ENCODE results near the gene CAPN14. TPM values are rescaled to one million over a fixed set of nuclear protein-coding genes. Genes with fewer than 3 reads are reported as not detected.

CAPN14 gene
- total RNA-seq, 1 donor from 2014 or later = 0.27 TPM

DNA sequence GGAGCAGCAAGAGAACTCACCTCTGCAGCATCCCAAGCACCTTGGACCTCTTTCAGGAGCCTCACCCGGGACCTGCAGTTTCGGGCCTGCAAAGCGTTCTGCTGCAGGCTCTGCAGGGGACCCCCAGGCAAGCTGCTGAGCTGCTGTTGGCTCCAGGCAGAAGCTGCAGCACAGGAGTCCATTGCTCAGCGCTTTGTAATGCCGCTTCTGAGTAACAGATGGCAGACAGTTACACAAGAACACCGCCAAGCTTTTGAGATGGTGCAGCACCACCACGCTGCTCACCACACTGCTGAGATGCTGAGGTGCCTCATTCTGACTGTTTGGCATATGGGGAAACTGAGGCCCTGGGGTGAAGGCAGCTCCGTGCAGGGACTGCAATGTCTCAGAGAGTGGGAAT, 77.2 kb downstream of the CAPN14 start:
- Histone ChIP-seq H3K27ac (replicated peaks) (no peak overlapping the region), H3K4me1 (peaks cover 22% of the 10 kb centered on the region), H3K9me3 (replicated peaks) (no peaks in the 10 kb centered on the region), H3K4me3 (no peak overlapping the region), H3K36me3 (no peaks in the 10 kb centered on the region), H3K27me3 (ENCODE audit: low read depth) (peaks cover 72% of the 10 kb centered on the region)
- TF ChIP-seq, protein P1, sequence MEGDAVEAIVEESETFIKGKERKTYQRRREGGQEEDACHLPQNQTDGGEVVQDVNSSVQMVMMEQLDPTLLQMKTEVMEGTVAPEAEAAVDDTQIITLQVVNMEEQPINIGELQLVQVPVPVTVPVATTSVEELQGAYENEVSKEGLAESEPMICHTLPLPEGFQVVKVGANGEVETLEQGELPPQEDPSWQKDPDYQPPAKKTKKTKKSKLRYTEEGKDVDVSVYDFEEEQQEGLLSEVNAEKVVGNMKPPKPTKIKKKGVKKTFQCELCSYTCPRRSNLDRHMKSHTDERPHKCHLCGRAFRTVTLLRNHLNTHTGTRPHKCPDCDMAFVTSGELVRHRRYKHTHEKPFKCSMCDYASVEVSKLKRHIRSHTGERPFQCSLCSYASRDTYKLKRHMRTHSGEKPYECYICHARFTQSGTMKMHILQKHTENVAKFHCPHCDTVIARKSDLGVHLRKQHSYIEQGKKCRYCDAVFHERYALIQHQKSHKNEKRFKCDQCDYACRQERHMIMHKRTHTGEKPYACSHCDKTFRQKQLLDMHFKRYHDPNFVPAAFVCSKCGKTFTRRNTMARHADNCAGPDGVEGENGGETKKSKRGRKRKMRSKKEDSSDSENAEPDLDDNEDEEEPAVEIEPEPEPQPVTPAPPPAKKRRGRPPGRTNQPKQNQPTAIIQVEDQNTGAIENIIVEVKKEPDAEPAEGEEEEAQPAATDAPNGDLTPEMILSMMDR (IDR thresholded peaks at IDR 0.05; ENCODE audit: borderline replicate concordance) = no peak
- intact Hi-C loops (cut with micrococcal nuclease) = no loop called here
- no peak for DNase-seq

DNA sequence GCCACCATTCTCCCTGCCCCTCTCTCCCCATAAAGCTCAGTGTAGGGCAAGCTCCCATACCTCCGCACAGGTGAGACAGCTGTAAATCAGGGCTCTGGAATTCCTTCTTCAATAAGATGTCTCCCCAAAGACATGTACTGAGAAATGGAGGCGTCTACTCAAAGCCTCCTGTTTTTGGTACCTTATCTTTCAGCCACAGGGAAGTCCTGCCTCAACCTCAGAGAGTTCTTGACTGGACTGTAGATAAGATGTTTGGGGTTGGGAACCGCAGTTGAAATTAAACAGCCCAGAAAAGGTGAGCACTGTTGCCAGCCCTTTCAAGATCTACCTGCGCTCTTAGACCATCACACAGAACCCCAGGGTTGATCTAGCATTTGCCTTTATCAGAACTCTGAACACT, 77.6 kb downstream of the CAPN14 start:
- DNase-seq = no peak
- H3K27ac ChIP-seq (replicated peaks) = no peak overlapping the region
- intact Hi-C loops (cut with micrococcal nuclease) = no loop called here
- no peaks in the 10 kb centered on the region for H3K9me3 ChIP-seq (replicated peaks)
- H3K4me3 ChIP-seq = no peak overlapping the region
- TF ChIP-seq, protein P1 (IDR thresholded peaks at IDR 0.05; ENCODE audit: borderline replicate concordance) = no peak
- peaks cover 73% of the 10 kb centered on the region for H3K27me3 ChIP-seq (ENCODE audit: low read depth)
- H3K36me3 ChIP-seq = no peaks in the 10 kb centered on the region
- peaks cover 22% of the 10 kb centered on the region for H3K4me1 ChIP-seq

DNA sequence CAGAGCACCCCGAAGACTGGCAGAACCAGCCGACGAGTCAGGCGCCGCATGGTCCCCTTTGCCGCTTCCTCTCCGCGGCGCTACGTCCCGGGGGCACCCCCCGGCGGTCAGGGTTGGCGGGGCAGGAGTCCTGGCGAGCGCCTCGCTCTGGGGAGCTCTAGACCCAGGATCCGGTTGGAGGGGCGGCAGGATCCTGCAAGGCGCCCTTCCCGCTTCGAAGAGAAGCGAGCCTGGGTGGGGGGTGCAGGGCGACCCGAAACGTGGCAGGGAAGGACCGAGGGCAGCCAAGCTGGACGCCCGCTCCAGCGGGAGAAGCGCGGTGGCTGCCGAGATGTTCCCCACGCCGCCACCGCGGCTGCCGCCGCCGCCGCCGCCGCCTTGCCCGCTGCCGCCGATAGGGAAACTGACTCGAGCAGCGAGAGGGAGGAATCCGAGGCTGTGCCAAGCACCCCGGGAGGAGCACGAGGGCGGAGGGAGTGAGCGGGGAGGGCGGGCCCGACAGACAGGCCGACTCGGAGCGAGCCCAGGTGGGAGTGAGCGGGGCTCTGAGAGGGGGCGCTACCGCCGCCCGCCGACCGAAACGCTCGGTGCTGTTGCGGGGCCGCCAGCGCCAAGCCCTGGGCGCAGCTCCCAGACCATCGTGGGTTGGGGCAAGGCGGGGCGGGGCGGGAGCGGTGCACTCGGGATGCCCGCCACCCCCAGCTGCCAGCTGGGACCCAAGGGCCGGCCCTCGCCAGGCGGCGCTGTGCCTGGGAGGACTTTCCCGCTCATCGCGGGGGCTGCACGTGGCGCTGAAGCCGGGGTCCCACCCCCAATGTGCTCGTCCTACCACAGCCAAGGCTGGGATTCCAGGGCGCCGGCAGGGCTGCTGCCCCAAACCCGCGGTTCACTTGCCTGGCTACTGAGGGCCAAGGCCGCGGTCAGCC, 79.0 kb downstream of the CAPN14 start, which contains the start of gene GALNT14:
TSS of gene GALNT14 (minus strand) at position 404 of the 926 bp plus-strand sequence. CDS start at position 50, 354 bp downstream.
- DNase-seq = peak; percentile 44
- Histone ChIP-seq H3K36me3 (no peaks in the 10 kb centered on the region), H3K27ac (replicated peaks) (no peak within 1 kb of the TSS)

DNA sequence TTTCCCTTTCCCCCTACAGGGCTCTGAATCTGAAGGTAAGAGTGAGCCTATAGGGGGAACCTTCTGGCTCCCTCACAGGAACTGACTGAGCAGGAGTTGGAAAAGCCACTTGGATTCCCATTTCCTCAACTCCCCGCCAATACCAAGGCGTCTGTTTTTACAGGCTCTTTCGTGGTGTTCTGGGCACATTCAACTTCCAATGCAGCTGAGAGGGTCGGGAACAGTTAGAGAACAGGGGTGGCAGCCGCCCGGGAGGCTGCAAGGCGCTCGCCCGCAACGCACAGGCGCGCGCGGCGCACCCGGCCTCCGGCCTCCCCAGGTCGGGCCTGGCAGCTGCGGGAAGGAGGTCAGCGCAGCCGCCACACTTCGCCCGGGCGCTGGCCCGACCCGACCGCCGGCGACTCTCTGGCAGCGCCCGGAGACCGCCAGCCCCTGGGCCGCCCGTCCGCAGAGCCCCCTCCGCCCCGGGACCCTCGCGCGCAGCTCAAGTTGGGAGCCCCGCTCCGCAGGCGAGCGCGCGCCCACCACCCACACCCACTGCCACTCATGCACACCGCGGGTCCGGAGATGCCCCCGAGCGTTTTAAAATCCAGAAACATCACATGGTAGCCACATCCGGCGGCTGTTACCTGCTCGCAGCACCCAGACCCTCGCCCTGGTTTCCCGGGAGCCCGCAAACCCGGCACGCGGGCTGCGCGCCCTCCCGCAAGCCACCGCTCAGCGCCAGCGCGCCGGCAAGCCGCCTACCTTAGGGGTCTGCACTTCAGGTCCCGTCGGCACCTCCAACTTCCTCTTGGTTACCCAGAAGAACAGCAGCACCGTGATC, 79.9 kb downstream of the CAPN14 start:
- TF ChIP-seq, protein P1 (IDR thresholded peaks at IDR 0.05; ENCODE audit: borderline replicate concordance) = no peak
- intact Hi-C loops (cut with micrococcal nuclease) = no loop called here
- no peak for DNase-seq
- peak overlapping the region; percentile 72 for H3K4me3 ChIP-seq
- H3K27me3 ChIP-seq (ENCODE audit: low read depth) = peaks cover 77% of the 10 kb centered on the region
- H3K4me1 ChIP-seq = peaks cover 22% of the 10 kb centered on the region
- no peaks in the 10 kb centered on the region for H3K9me3 ChIP-seq (replicated peaks)
- no peak overlapping the region for H3K27ac ChIP-seq (replicated peaks)
- H3K36me3 ChIP-seq = no peaks in the 10 kb centered on the region

More for the DNA sequence above, 79.0 kb downstream of the CAPN14 start, which contains the start of gene GALNT14:
- intact Hi-C loops (cut with micrococcal nuclease) = no loop called here
- H3K9me3 ChIP-seq (replicated peaks) = no peaks in the 10 kb centered on the region
- peaks cover 77% of the 10 kb centered on the region for H3K27me3 ChIP-seq (ENCODE audit: low read depth)
- peaks cover 22% of the 10 kb centered on the region for H3K4me1 ChIP-seq
- peak within 1 kb of the TSS; percentile 72 for H3K4me3 ChIP-seq
- TF ChIP-seq, protein P1 (IDR thresholded peaks at IDR 0.05; ENCODE audit: borderline replicate concordance) = peak; percentile 59

DNA sequence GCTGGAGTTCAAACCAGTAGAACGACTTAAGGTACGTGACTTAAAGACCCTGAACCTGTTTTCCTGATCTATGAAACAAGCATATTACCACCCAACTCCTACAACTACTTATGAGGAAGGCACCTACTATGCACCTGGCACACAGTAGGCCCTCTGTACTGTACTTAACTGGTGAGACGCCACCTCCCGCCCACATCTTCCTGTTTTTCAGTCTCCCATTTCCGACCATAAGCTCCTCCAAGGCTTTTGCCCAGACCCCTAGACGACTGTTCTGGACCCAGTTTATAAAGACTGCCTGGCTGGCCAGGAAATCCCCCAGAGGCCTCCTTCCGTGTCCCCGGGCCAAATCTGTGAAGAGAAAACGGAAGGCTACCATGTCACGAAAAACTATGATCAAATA, 80.6 kb downstream of the CAPN14 start:
- DNase-seq = no peak
- Histone ChIP-seq H3K27ac (replicated peaks) (no peak overlapping the region), H3K4me3 (peak overlapping the region; percentile 72), H3K36me3 (no peaks in the 10 kb centered on the region), H3K27me3 (ENCODE audit: low read depth) (peaks cover 72% of the 10 kb centered on the region), H3K9me3 (replicated peaks) (no peaks in the 10 kb centered on the region), H3K4me1 (peaks cover 22% of the 10 kb centered on the region)
- TF ChIP-seq, protein P1 (IDR thresholded peaks at IDR 0.05; ENCODE audit: borderline replicate concordance) = no peak
- intact Hi-C loops (cut with micrococcal nuclease) = no loop called here
